HepG2 (cell line): ENCODE measurements around the gene MN1. TPM values are rescaled to one million over a fixed set of nuclear protein-coding genes. Genes with fewer than 3 reads are reported as not detected.
"Not testable (repeated sequence)": the region's sequence is repeated elsewhere in the genome, so short reads cannot be mapped to it uniquely, and the experiment has no call there.

ENCODE experiments used
- ATAC-seq: fragments of 200-7000 bp; cut with Tn5 transposase; 3 replicates; pipeline ENCODE4 v1.9.1; 2020; ENCODE audit warnings: mild to moderate bottlenecking, moderate library complexity
- BruUV-seq: library from RNA; stranded (reverse); fragments of 400-500 nt; replicated peaks from 2 replicates; lab custom pipeline; 2021; lab: Mats Ljungman, UMichigan
- CTCF ChIA-PET: fragments of 300-600 bp; formaldehyde crosslinking; extraction: SDS; loops from one replicate; lab custom pipeline; 2021; ENCODE audit warnings: low total read pairs, inconsistent platforms, low intra/inter-chr PET ratio; lab: Yijun Ruan, JAX
- POLR2A ChIA-PET: fragments of 350-600 bp; sonication (Branson Sonifier 250); formaldehyde crosslinking; loops from one replicate; lab custom pipeline; 2020; ENCODE audit warnings: antibody characterized with exemption, inconsistent platforms; lab: Yijun Ruan, JAX
- DNase-seq: peaks from one replicate; pipeline ENCODE4 v3.0.0-alpha.2; 2015; ENCODE audit warnings: low spot score
- FAIRE-seq: peaks from 3 replicates; lab custom pipeline; 2011; peaks lifted over from hg19 to GRCh38; lab: Jason Lieb, UNC
- H2AFZ ChIP-seq: one replicate; pipeline ENCODE4 v1.6.1; 2011; ENCODE audit warnings: low read length, inconsistent platforms
- H3K27ac ChIP-seq: fragments of 300-600 bp; 3 replicates; pipeline ENCODE4 v1.8.0; 2011; ENCODE audit warnings: mixed run types, mild to moderate bottlenecking, mixed read lengths, low read length, inconsistent platforms; ENCODE audit not compliant: insufficient read depth; ENCODE audit errors: extremely low read length
- H3K27me3 ChIP-seq, 2 experiments: fragments of 200-600 bp in 1 of 2; 2 replicates in 1 of 2; 3 replicates in 1 of 2; pipeline versions ENCODE4 v1.6.0 to v1.8.0; 2011; ENCODE audit warnings: low read length in 2 of 2, mild to moderate bottlenecking in 2 of 2, moderate library complexity in 2 of 2, inconsistent platforms in 1 of 2; ENCODE audit not compliant: insufficient read depth in 2 of 2, control insufficient read depth in 1 of 2
- H3K36me3 ChIP-seq, 2 experiments: fragments of 200-600 bp in 1 of 2; replicated peaks in 1 of 2; 2 replicates in 1 of 2; 3 replicates in 1 of 2; pipeline versions ENCODE4 v1.5.1 to v1.8.0; 2011; ENCODE audit warnings: low read length in 2 of 2, inconsistent platforms in 1 of 2; ENCODE audit not compliant: insufficient read depth in 2 of 2, control insufficient read depth in 1 of 2
- H3K4me1 ChIP-seq: 2 replicates; pipeline ENCODE4 v1.5.1; 2012; ENCODE audit warnings: low read length, inconsistent platforms; ENCODE audit not compliant: insufficient read depth
- H3K4me2 ChIP-seq: 2 replicates; pipeline ENCODE4 v1.6.0; 2011; ENCODE audit warnings: low read depth, low read length, inconsistent platforms
- H3K4me3 ChIP-seq, 3 experiments: fragments of 200-600 bp in 1 of 3; sonication (generic), shearing (Covaris generic) in 1 of 3; replicated peaks in 1 of 3; 2 replicates each; pipeline ENCODE4 v1.5.1; 2011 to 2016; ENCODE audit warnings: low read length in 3 of 3, inconsistent platforms in 2 of 3, low read depth in 2 of 3, mild to moderate bottlenecking in 2 of 3, control low read depth in 1 of 3, mixed read lengths in 1 of 3; ENCODE audit not compliant: insufficient read depth in 1 of 3
- H3K79me2 ChIP-seq: one replicate; pipeline ENCODE4 v1.6.1; 2011; ENCODE audit warnings: low read length, inconsistent platforms; ENCODE audit not compliant: insufficient read depth
- H3K9ac ChIP-seq: 2 replicates; pipeline ENCODE4 v1.6.0; 2011; ENCODE audit warnings: mild to moderate bottlenecking, low read depth, low read length, inconsistent platforms; ENCODE audit not compliant: insufficient read depth
- H3K9me3 ChIP-seq: 2 replicates; pipeline ENCODE4 v1.5.1; 2012; ENCODE audit warnings: mild to moderate bottlenecking, low read length
- H4K20me1 ChIP-seq: 2 replicates; pipeline ENCODE4 v1.6.0; 2011; ENCODE audit warnings: inconsistent platforms, mild to moderate bottlenecking, low read length, moderate library complexity; ENCODE audit not compliant: insufficient read depth
- AGO1 ChIP-seq: fragments of 200-400 bp; formaldehyde crosslinking; IDR thresholded peaks from 2 replicates; pipeline ENCODE4 v1.6.1; 2017; ENCODE audit warnings: mild to moderate bottlenecking, low read depth, low read length, moderate library complexity; ENCODE audit not compliant: poor library complexity, severe bottlenecking
- FOXC1 ChIP-seq: sonication (generic); formaldehyde crosslinking; IDR thresholded peaks from 2 replicates; pipeline ENCODE4 v1.8.0; 2022; ENCODE audit warnings: mild to moderate bottlenecking, missing genetic modification reagents, borderline replicate concordance
- NR1H2 ChIP-seq: sonication (generic); formaldehyde crosslinking; IDR thresholded peaks from 2 replicates; pipeline ENCODE4 v1.8.1; 2022; ENCODE audit warnings: low read depth, missing genetic modification reagents, borderline replicate concordance
- NRL ChIP-seq: sonication (generic); formaldehyde crosslinking; IDR thresholded peaks from 2 replicates; pipeline ENCODE4 v1.5.0; 2020; ENCODE audit warnings: missing genetic modification reagents, mild to moderate bottlenecking, moderate library complexity, borderline replicate concordance
- PHB2 ChIP-seq: fragments of 450-650 bp; IDR thresholded peaks from 2 replicates; pipeline ENCODE4 v1.6.1; 2018; ENCODE audit not compliant: partially characterized antibody
- PTBP1 ChIP-seq: fragments of 200-400 bp; formaldehyde crosslinking; IDR thresholded peaks from 2 replicates; pipeline ENCODE4 v1.6.1; 2018; ENCODE audit warnings: low read length, low read depth; ENCODE audit not compliant: poor library complexity, severe bottlenecking
- RARG ChIP-seq: sonication (generic); formaldehyde crosslinking; IDR thresholded peaks from 2 replicates; pipeline ENCODE4 v1.4.0; 2020; ENCODE audit warnings: low read depth, mild to moderate bottlenecking, missing genetic modification reagents
- SMAD3 ChIP-seq: sonication (generic); formaldehyde crosslinking; IDR thresholded peaks from 2 replicates; pipeline ENCODE4 v1.4.0; 2020; ENCODE audit warnings: missing genetic modification reagents
- U2AF2 ChIP-seq: fragments of 200-400 bp; formaldehyde crosslinking; IDR thresholded peaks from 2 replicates; pipeline ENCODE4 v1.6.1; 2017; ENCODE audit warnings: low read depth, mild to moderate bottlenecking, low read length
- ZNF589 ChIP-seq: sonication (generic); formaldehyde crosslinking; conservative IDR thresholded peaks from 2 replicates; pipeline ENCODE4 v1.8.0; 2022; ENCODE audit warnings: mild to moderate bottlenecking, moderate library complexity, missing genetic modification reagents
- ZNF678 ChIP-seq: sonication (generic); formaldehyde crosslinking; IDR thresholded peaks from 2 replicates; pipeline ENCODE4 v1.4.0; 2020; ENCODE audit warnings: mild to moderate bottlenecking, missing genetic modification reagents
- ZNF775 ChIP-seq: sonication (generic); formaldehyde crosslinking; IDR thresholded peaks from 2 replicates; pipeline ENCODE4 v1.4.0; 2020; ENCODE audit warnings: missing genetic modification reagents, mild to moderate bottlenecking, moderate library complexity, borderline replicate concordance
- ZNF792 ChIP-seq: IDR thresholded peaks from 2 replicates; pipeline ENCODE4 v1.6.1; 2016
- WGBS: methylation state at CpG from one replicate; pipeline ENCODE4 v1.1.6; 2017; ENCODE audit warnings: low lambda C conversion rate; 5-methylcytosine and 5-hydroxymethylcytosine counted together
- in situ Hi-C: cut with HindIII; loops from 2 replicates; pipeline ENCODE4 v1.10.0; 2017; ENCODE audit warnings: low pct_unique_long_range_greater_than_20kb; ENCODE audit not compliant: extremely low pct_ligation_motif_present
- intact Hi-C: fragments of 100-400 bp; cut with micrococcal nuclease; formaldehyde crosslinking; loops from one replicate; pipeline ENCODE4 v1.10.0; 2022; ENCODE audit not compliant: unreplicated experiment
- polyA plus RNA-seq, 8 experiments: library from polyadenylated mRNA; depleted of rRNA in 3 of 8; stranded (reverse) in 7 of 8; unstranded in 1 of 8; fragments of >200 nt; fragmentation: Illumina TruSeq in 4 of 8; extraction: Trizol in 4 of 8; gene quantifications; 2 replicates each; pipeline versions ENCODE4 v1.2.1 to v1.2.3, GENCODE V29; 2011 to 2016; ENCODE audit warnings: low read depth in 4 of 8, missing spikeins in 1 of 8, mixed read lengths in 1 of 8; ENCODE audit not compliant: insufficient read depth in 1 of 8
- total RNA-seq, 5 experiments: library from RNA; depleted of rRNA; stranded (reverse); fragments of >200 nt; fragmentation: Illumina TruSeq; extraction: Trizol; gene quantifications; 2 replicates each; pipeline ENCODE4 v1.2.3, GENCODE V29; 2016; ENCODE audit warnings: low read depth in 1 of 5

Gene MN1
- total and polyA plus RNA-seq, 2 of the 13 experiments (the other 11 are each of a cell fraction or from before 2014, with no cell fraction given) = 0.01 TPM; not detected in 1

DNA sequence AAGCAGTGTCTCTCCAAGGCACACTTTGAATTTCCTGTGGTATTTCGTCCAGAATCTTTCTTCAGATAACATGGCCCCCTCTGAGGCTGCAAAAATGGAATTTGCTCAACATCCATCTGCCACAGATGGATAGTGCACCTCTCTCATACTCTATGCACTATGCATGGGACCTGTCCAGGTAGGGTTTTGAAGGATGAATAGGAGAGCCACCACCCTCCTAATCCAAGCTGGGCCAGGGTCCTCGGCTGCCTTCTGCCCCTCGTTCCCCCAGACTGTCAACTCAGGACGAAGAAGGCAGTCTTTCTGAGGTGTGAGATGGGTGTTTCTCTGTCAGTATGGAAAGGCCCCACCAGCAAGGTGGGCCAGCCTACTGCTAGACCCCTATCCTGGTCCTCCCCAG, 56.4 kb downstream of the MN1 start:
- H3K27me3 ChIP-seq = peaks cover 2 to 17% of the 10 kb centered on the region in 2 experiments; a peak in 3 of 5 replicates
- ATAC-seq (no peak), FAIRE-seq (no peak), DNase-seq (no peak)
- no peaks in the 10 kb centered on the region for H3K79me2 ChIP-seq
- no peak overlapping the region for H3K27ac ChIP-seq
- no peak overlapping the region for H3K4me2 ChIP-seq
- intact Hi-C loops = no loop called here
- ChIA-PET CTCF (no interaction called here), POLR2A (no interaction called here)
- no TSS peak for BruUV-seq
- TF ChIP-seq FOXC1 (CRISPR knock-in tag) (no peak), ZNF792 (CRISPR knock-in tag) (no peak), ZNF589 (CRISPR knock-in tag) (no peak), PHB2 (no peak), ZNF775 (CRISPR knock-in tag) (no peak), ZNF678 (CRISPR knock-in tag) (no peak), RARG (CRISPR knock-in tag) (no peak), NRL (CRISPR knock-in tag) (no peak), U2AF2 (no peak), AGO1 (no peak), SMAD3 (CRISPR knock-in tag) (no peak), PTBP1 (no peak), NR1H2 (CRISPR knock-in tag) (no peak)
- H4K20me1 ChIP-seq = no peaks in the 10 kb centered on the region
- 0% methylated on average over 1 of the region's 4 CpGs for WGBS
- H3K9me3 ChIP-seq = no peaks in the 10 kb centered on the region
- no peak overlapping the region for H3K9ac ChIP-seq
- no peaks in the 10 kb centered on the region for H3K36me3 ChIP-seq
- H3K4me3 ChIP-seq = no peak overlapping the region
- in situ Hi-C loops = no loop called here
- peaks cover 5% of the 10 kb centered on the region for H3K4me1 ChIP-seq
- no peak overlapping the region for H2AFZ ChIP-seq

DNA sequence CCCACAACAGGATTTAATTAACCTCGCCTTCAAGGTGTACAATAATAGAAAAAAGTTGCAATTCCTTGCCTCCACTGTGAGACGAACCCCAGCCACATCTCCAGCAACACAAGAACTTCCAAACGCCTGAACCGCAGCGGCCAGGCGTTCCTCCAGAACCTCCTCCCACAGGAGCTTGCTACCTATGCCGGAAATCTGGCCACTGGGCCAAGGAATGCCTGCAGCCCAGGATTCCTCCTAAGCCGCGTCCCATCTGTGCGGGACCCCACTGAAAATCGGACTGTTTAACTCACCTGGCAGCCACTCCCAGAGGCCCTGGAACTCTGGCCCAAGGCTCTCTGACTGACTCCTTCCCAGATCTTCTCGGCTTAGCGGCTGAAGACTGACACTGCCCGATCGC, 57.5 kb downstream of the MN1 start:
- in situ Hi-C loops, FAIRE-seq, BruUV-seq, H3K36me3 ChIP-seq, DNase-seq, H4K20me1 ChIP-seq, H3K9ac ChIP-seq, H3K27ac ChIP-seq, POLR2A ChIA-PET, H3K4me2 ChIP-seq, ATAC-seq, H3K79me2 ChIP-seq, H3K4me3 ChIP-seq, H2AFZ ChIP-seq, CTCF ChIA-PET, H3K9me3 ChIP-seq, H3K4me1 ChIP-seq, intact Hi-C loops: not testable (repeated sequence)
- H3K27me3 ChIP-seq = peaks cover 0 to 11% of the 10 kb centered on the region in 2 experiments; a peak in 2 of 5 replicates
- WGBS = 24% methylated on average over 6 of the region's 15 CpGs
